ENCODE data around the gene RBM18.

- TF ChIP-seq CTCF (IDR thresholded peaks at IDR 0.05) = no peak
- no peak for TF ChIP-seq POLR2A (IDR thresholded peaks at IDR 0.05)
Observed at GRCh38 chr9:122188369-122188768, 76.3 kb downstream of the RBM18 start.

All from esophagus squamous epithelium (tissue), 4 donors.